Neural progenitor cell (in vitro differentiated cells): ENCODE measurements around the gene GLIPR2.

Experiments
- EZH2 ChIP-seq: fragments of 200-600 bp; sonication (generic); IDR thresholded peaks from 2 replicates; pipeline ENCODE4 v1.6.1; 2017; ENCODE audit warnings: antibody characterized with exemption, mild to moderate bottlenecking, moderate library complexity
- TF ChIP-seq, protein P1 (sequence below): fragments of 200-600 bp; sonication (generic); IDR thresholded peaks from 2 replicates; pipeline ENCODE4 v1.5.1; 2017; ENCODE audit warnings: antibody characterized with exemption, mild to moderate bottlenecking

- TF ChIP-seq, protein P1, sequence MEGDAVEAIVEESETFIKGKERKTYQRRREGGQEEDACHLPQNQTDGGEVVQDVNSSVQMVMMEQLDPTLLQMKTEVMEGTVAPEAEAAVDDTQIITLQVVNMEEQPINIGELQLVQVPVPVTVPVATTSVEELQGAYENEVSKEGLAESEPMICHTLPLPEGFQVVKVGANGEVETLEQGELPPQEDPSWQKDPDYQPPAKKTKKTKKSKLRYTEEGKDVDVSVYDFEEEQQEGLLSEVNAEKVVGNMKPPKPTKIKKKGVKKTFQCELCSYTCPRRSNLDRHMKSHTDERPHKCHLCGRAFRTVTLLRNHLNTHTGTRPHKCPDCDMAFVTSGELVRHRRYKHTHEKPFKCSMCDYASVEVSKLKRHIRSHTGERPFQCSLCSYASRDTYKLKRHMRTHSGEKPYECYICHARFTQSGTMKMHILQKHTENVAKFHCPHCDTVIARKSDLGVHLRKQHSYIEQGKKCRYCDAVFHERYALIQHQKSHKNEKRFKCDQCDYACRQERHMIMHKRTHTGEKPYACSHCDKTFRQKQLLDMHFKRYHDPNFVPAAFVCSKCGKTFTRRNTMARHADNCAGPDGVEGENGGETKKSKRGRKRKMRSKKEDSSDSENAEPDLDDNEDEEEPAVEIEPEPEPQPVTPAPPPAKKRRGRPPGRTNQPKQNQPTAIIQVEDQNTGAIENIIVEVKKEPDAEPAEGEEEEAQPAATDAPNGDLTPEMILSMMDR, result no peak
- TF ChIP-seq EZH2, result no peak
These were observed 8.8 kb upstream of the GLIPR2 start for GRCh38 chr9:36127652-36128244.
